ENCODE data around the gene KRTAP5-3. TPM values are rescaled to one million over a fixed set of nuclear protein-coding genes. Genes with fewer than 3 reads are reported as not detected.

KRTAP5-3 gene
- total and polyA plus RNA-seq, 2 of the 13 experiments (the other 11 are each of a cell fraction or from before 2014, with no cell fraction given), result not detected

DNA sequence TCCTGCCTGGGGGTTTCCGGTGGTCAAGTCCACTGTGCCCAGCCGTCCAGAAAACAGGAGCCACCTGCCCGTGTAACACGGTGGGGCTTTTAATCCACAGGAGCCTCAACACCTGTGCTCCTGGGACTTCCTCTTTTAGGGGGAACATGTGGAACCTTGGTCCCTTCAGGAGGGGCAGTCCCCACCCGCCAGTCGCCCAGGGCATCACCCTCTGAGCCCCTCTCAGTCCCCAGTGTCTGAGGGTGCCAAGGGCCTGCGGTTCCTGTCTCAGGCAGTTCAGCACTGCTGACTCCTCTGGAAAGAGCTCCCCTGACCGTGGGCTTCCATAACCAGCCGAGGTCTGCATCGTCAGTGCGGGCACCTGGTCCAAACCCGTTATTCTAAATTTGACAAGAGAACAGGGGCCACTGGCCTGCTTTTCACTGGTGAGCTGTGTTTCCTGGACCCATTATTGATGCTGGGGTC lies 37.1 kb upstream of the KRTAP5-3 start:
- CTCF ChIA-PET (ENCODE audit: low intra/inter-chr PET ratio, low total read pairs), result no interaction called here
- in situ Hi-C loops (cut with HindIII; ENCODE audit: extremely low pct_ligation_motif_present, low pct_unique_long_range_greater_than_20kb) (no loop called here), intact Hi-C loops (cut with micrococcal nuclease; ENCODE audit: unreplicated experiment) (no loop called here)
- BruUV-seq (replicated peaks), result no TSS peak
- Histone ChIP-seq H3K4me2 (ENCODE audit: low read depth, low read length) (no peak overlapping the region), H3K4me1 (ENCODE audit: insufficient read depth, low read length) (peaks cover 15% of the 10 kb centered on the region), H3K4me3 (replicated peaks in 1 of 3; ENCODE audit: insufficient read depth in 1 of 3, low read depth in 2 of 3, low read length in 3 of 3) (no peak overlapping the region), H4K20me1 (ENCODE audit: insufficient read depth, low read length) (no peaks in the 10 kb centered on the region), H2AFZ (ENCODE audit: low read length) (no peak overlapping the region), H3K79me2 (ENCODE audit: insufficient read depth, low read length) (no peaks in the 10 kb centered on the region), H3K9me3 (ENCODE audit: low read length) (no peaks in the 10 kb centered on the region), H3K27me3 (ENCODE audit: control insufficient read depth in 1 of 2, insufficient read depth in 2 of 2, low read length in 2 of 2) (peaks cover 8 to 54% of the 10 kb centered on the region in 2 experiments), H3K9ac (ENCODE audit: insufficient read depth, low read depth, low read length) (no peak overlapping the region), H3K36me3 (replicated peaks in 1 of 2; ENCODE audit: control insufficient read depth in 1 of 2, insufficient read depth in 2 of 2, low read length in 2 of 2) (no peaks in the 10 kb centered on the region), H3K27ac (ENCODE audit: extremely low read length, insufficient read depth, low read length) (no peak overlapping the region)
- TF ChIP-seq, protein P1, sequence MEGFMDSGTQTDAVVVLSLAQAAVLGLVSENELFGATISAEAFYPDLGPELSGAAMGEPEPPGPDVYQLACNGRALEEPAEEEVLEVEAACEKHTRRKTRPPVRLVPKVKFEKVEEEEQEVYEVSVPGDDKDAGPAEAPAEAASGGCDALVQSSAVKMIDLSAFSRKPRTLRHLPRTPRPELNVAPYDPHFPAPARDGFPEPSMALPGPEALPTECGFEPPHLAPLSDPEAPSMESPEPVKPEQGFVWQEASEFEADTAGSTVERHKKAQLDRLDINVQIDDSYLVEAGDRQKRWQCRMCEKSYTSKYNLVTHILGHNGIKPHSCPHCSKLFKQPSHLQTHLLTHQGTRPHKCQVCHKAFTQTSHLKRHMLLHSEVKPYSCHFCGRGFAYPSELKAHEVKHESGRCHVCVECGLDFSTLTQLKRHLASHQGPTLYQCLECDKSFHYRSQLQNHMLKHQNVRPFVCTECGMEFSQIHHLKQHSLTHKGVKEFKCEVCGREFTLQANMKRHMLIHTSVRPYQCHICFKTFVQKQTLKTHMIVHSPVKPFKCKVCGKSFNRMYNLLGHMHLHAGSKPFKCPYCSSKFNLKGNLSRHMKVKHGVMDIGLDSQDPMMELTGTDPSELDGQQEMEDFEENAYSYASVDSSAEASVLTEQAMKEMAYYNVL (CRISPR knock-in tag; IDR thresholded peaks at IDR 0.05; ENCODE audit: borderline replicate concordance), result no peak
- TF ChIP-seq KAT7 (CRISPR knock-in tag; IDR thresholded peaks at IDR 0.05; ENCODE audit: borderline replicate concordance) (no peak), SNAPC2 (CRISPR knock-in tag; IDR thresholded peaks at IDR 0.05) (no peak), HNRNPUL1 (IDR thresholded peaks at IDR 0.05; ENCODE audit: low read depth, low read length) (no peak), ZKSCAN8 (CRISPR knock-in tag; IDR thresholded peaks at IDR 0.05; ENCODE audit: borderline replicate concordance) (no peak), SMARCE1 (IDR thresholded peaks at IDR 0.05; ENCODE audit: borderline replicate concordance) (no peak), SMAD1 (CRISPR knock-in tag; IDR thresholded peaks at IDR 0.05; ENCODE audit: borderline replicate concordance, low read depth) (no peak), ZNF772 (CRISPR knock-in tag; IDR thresholded peaks at IDR 0.05) (no peak), ZNF670 (CRISPR knock-in tag; IDR thresholded peaks at IDR 0.05; ENCODE audit: borderline replicate concordance) (no peak), RAD21 (CRISPR knock-in tag; IDR thresholded peaks at IDR 0.05) (no peak), ZFP36 (IDR thresholded peaks at IDR 0.05; ENCODE audit: borderline replicate concordance, low read depth, low read length, partially characterized antibody) (no peak), NFYB (CRISPR knock-in tag; IDR thresholded peaks at IDR 0.05) (no peak)
- ATAC-seq (no peak), FAIRE-seq (no peak), DNase-seq (ENCODE audit: low spot score) (no peak)
- POLR2A ChIA-PET, result interaction anchor here (0.7 kb wide), 1 partner anchor 46 kb away, joined by 3 read pairs; no protein-coding TSS in a partner anchor
- 73% methylated on average over 5 of the region's 12 CpGs for WGBS (ENCODE audit: low lambda C conversion rate)
